Aorta (tissue), 5 donors: ENCODE data around the gene EIF4G2. TPM values are rescaled to one million over a fixed set of nuclear protein-coding genes. Genes with fewer than 3 reads are reported as not detected.
A peak's percentile ranks its signal among the peaks of the same experiment; 100 is the strongest.
"Not testable (repeated sequence)": the region's sequence is repeated elsewhere in the genome, so short reads cannot be mapped to it uniquely, and the experiment has no call there.

Source experiments
- ATAC-seq: fragments of 200-7000 bp; cut with Tn5 transposase; one replicate; pipeline ENCODE4 v1.9.1; 2022; ENCODE audit warnings: moderate library complexity; ENCODE audit not compliant: low FRiP score
- DNase-seq, 2 donors: peaks; one replicate each; pipeline ENCODE4 v3.0.0-alpha.2; 2020
- H3K27ac ChIP-seq, 2 donors: one replicate each; pipeline ENCODE4 v1.5.1; 2013; ENCODE audit warnings: low read length in 2 of 2, mild to moderate bottlenecking in 2 of 2, moderate library complexity in 2 of 2, control low read depth in 1 of 2, inconsistent platforms in 1 of 2, low read depth in 1 of 2
- H3K27me3 ChIP-seq, 2 donors: one replicate each; pipeline ENCODE4 v1.6.1; 2013; ENCODE audit warnings: control low read depth in 1 of 2, low read length in 1 of 2, mild to moderate bottlenecking in 1 of 2, moderate library complexity in 1 of 2; ENCODE audit not compliant: insufficient read depth in 2 of 2, control insufficient read depth in 1 of 2
- H3K36me3 ChIP-seq, 2 donors: one replicate each; pipeline ENCODE4 v1.6.1; 2013; ENCODE audit warnings: control low read depth in 1 of 2, low read length in 1 of 2, mild to moderate bottlenecking in 1 of 2; ENCODE audit not compliant: insufficient read depth in 2 of 2, control insufficient read depth in 1 of 2
- H3K4me1 ChIP-seq, 2 donors: one replicate each; pipeline ENCODE4 v1.6.1; 2013; ENCODE audit warnings: low read length in 2 of 2, control low read depth in 1 of 2, mild to moderate bottlenecking in 1 of 2, moderate library complexity in 1 of 2; ENCODE audit not compliant: insufficient read depth in 2 of 2, control insufficient read depth in 1 of 2
- H3K4me3 ChIP-seq, 2 donors: one replicate each; pipeline ENCODE4 v1.5.1; 2013; ENCODE audit warnings: low read length in 2 of 2, control low read depth in 1 of 2, mild to moderate bottlenecking in 1 of 2
- H3K9me3 ChIP-seq: one replicate; pipeline ENCODE4 v1.6.1; 2013; ENCODE audit warnings: mild to moderate bottlenecking, low read length; ENCODE audit not compliant: control insufficient read depth
- WGBS, 2 donors: extraction: QIAGEN DNeasy Blood & Tissue Kit; methylation state at CpG; one replicate each; pipeline ENCODE4 v1.1.7; 2013; 5-methylcytosine and 5-hydroxymethylcytosine counted together
- intact Hi-C, 2 donors: fragments of 100-400 bp; cut with DNase I; formaldehyde crosslinking; loops; one replicate each; pipeline versions ENCODE4 v1.14.2 to v1.15.0; 2022
- polyA plus RNA-seq, 2 donors: library from polyadenylated mRNA; stranded (reverse); fragments of 200-250 nt; gene quantifications; one replicate each; pipeline ENCODE4 v1.2.3, GENCODE V29; 2013
- total RNA-seq, 2 donors: library from RNA; stranded (reverse); fragmentation: NEBNext Ultra II Directional; extraction: Animal tissue kit (Norgen Biotek cat#: 25700); gene quantifications; one replicate each; pipeline ENCODE4 v1.2.1, GENCODE V29; 2021
- donor health status: healthy with polysubstance abuse.
- donor health status: Bipolar disorder and iron deficiency.
- donor health status: DM: no; HTN: no; CAD: no.
- donor health status: DM: no; HTN: no; CAD: no.
- donor health status: DM: yes; HTN: yes; CAD: no.

EIF4G2 gene
- total and polyA plus RNA-seq, 4 donors = 265 to 752 (median 442) TPM

DNA sequence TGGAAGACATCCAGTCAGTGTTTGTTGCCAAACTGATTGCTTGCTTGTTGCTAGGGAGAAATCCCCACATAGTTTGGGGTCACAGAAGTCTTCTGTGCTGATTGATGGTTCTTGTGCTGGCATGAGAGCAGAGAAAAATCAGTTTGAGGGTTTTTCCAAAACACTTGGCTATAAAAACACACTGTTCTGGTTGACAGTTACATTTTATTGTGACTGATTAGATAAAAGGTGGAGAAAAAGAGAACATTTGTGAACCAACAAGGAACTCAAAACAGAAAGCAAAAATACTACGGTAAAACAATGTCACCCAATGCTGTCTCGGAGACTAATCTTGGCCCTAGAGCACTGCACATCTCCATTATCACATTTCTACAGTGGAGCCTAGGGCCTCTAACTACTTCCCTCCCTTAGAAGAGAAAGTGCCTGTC is 14.4 kb upstream of the EIF4G2 start:
- no peaks in the 10 kb centered on the region for H3K27me3 ChIP-seq
- no peaks in the 10 kb centered on the region for H3K9me3 ChIP-seq
- DNase-seq = no peak
- ATAC-seq = no peak
- WGBS, 2 donors = 73 to 78% methylated on average over 2 of the region's 2 CpGs
- no peak overlapping the region for H3K27ac ChIP-seq
- H3K4me1 ChIP-seq = no peaks in the 10 kb centered on the region
- no peak overlapping the region for H3K4me3 ChIP-seq
- intact Hi-C loops = no loop called here
- H3K36me3 ChIP-seq = no peaks in the 10 kb centered on the region

DNA sequence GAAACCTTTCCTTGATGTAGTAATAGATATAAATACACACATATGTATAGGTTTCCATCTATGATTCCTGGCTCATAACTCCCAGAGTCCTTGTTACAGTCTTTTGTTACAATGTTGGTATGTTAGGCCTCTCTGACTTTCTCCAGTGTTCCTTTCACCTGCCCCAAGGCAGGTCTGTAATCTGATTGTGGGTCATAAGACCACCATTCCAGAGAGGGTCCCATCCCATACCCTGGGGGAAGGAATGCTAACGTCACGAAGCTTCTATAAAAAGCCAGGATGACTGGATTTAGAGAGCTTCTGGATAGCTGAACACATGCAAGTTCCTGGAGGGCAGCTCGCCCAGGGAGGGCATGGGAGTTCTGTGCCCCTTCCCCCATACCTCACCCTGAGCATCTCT is 13.8 kb upstream of the EIF4G2 start:
- intact Hi-C loops, DNase-seq, H3K27me3 ChIP-seq, H3K4me1 ChIP-seq, H3K27ac ChIP-seq, H3K4me3 ChIP-seq, H3K9me3 ChIP-seq, H3K36me3 ChIP-seq, ATAC-seq: not testable (repeated sequence)
- 86 to 90% methylated on average over 3 of the region's 3 CpGs for WGBS, 2 donors

DNA sequence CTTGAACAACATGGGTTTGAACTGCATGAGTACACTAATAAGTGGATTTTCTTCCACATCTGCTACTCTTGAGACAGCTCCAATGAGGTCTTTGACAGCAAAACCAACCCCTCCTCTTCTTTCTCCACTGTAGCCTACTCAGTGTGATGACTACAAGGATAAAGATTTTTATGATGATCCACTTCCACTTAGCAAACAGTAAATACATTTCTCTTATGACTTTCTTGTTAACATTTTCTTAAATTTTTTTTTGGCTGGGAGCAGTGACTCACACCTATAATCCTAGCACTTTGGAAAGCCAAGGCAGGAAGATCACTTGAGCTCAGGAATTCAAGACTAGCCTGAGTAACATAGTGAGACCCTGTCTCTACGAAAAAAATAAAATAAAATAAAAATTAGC is 9.9 kb upstream of the EIF4G2 start:
- ATAC-seq = no peak
- no peak overlapping the region for H3K27ac ChIP-seq

DNA sequence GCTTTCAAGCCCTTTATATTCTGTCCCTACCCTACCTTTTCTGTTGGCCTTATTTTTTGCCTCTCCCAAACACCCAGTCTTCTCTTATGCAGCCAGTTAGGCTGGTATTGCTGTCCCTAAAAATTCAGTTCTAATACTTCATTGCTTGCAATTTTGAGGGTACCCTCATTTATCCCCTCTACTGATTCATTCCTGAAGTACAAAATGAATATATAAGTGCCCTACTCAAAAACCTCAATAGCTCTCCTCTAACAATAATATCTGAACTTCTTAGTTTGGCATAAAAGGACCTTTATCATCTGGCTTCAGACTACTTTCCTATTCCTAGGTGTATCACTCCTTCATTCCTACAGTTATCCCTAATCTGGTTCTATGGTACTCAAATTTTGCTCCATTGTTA is 5.2 kb upstream of the EIF4G2 start:
- no peak for DNase-seq
- no peak for ATAC-seq

More for the DNA sequence above, 9.9 kb upstream of the EIF4G2 start:
- intact Hi-C loops = no loop called here
- H3K4me1 ChIP-seq = no peaks in the 10 kb centered on the region
- H3K27me3 ChIP-seq = no peaks in the 10 kb centered on the region
- 88 to 95% methylated on average over 1 of the region's 1 CpG for WGBS, 2 donors
- no peaks in the 10 kb centered on the region for H3K9me3 ChIP-seq
- no peak overlapping the region for H3K4me3 ChIP-seq
- DNase-seq = no peak
- H3K36me3 ChIP-seq = no peaks in the 10 kb centered on the region

DNA sequence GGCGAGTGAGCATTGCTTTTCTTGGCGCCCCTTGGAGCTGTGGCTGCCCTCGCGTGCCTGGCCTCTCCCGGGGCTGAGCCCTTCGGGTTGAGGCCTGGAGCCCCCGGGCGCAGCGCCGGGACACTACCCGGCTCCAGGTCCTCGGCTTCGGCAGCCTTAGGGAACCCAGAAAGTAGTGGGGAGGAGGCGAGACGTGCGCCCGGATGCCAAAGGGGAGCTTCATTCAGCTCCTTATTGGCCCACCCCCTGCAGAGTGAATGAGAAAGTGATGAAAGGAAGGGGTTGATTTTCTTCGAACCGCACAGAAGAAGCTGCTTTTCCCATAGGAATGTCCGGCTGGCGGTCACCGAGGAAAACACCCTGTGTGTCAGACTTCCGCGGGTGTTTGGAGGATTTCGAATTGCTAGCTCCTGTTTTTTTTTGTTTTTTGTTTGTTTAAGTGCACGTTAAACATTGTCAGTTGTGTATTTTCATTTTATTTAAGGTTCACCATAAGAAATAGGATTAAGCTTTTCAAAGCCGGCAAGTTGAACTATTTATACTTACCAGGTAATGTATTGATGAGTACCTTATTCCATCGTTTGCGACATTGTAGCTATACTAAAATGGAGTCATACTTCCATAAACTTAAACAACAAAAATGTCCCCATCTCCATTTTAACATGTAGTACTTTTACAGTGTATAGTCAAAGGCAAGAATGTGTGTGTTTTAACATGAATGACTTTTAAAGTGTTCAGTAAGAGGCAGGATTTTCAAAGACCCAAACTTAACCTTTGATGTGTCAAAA is 841 bp upstream of the EIF4G2 start:
- Histone ChIP-seq H3K9me3 (no peaks in the 10 kb centered on the region), H3K4me3 (peak overlapping the region; percentile 29 to 87), H3K36me3 (peaks cover 5 to 6% of the 10 kb centered on the region in 2 donors), H3K27me3 (no peaks in the 10 kb centered on the region), H3K27ac (peak overlapping the region; percentile 72 to 81), H3K4me1 (no peaks in the 10 kb centered on the region)
- WGBS, 2 donors = 2 to 3% methylated on average over 29 of the region's 29 CpGs
- ATAC-seq (peak; percentile 64), DNase-seq (peak; percentile 56 to 83)
- intact Hi-C loops = loop anchor here in 1 of 2 donors (5.0 kb wide), 1 partner anchor 48 kb away; the partner anchor contains the start of gene ZBED5

More for the DNA sequence above, 5.2 kb upstream of the EIF4G2 start:
- Histone ChIP-seq H3K4me1 (no peaks in the 10 kb centered on the region), H3K9me3 (no peaks in the 10 kb centered on the region), H3K27ac (no peak overlapping the region), H3K27me3 (no peaks in the 10 kb centered on the region), H3K4me3 (no peak overlapping the region), H3K36me3 (no peaks in the 10 kb centered on the region)
- intact Hi-C loops = no loop called here

DNA sequence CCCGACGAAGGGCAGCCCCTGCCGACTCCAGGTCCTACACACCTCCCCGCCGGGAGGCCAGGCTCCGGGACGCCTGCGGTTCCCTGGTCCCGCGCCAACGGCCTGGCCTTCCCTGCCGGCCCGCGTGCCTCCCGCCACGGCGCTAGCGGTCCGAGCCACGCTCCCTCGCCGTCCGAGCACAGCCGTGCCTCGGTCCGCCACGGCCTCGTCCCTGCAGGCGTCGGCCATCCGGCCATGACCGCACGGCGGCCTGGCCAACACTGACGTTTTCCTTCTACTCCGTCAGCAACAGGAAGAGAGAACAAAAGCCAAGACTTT is 532 bp downstream of the EIF4G2 start:
- peak overlapping the region; percentile 88 to 94 for H3K4me3 ChIP-seq
- intact Hi-C loops = loop anchor here (1.0 to 5.0 kb wide), 3 partner anchors 49 to 123 kb away; partner anchors contain the start of gene ZBED5 (in 2 of the 2)

DNA sequence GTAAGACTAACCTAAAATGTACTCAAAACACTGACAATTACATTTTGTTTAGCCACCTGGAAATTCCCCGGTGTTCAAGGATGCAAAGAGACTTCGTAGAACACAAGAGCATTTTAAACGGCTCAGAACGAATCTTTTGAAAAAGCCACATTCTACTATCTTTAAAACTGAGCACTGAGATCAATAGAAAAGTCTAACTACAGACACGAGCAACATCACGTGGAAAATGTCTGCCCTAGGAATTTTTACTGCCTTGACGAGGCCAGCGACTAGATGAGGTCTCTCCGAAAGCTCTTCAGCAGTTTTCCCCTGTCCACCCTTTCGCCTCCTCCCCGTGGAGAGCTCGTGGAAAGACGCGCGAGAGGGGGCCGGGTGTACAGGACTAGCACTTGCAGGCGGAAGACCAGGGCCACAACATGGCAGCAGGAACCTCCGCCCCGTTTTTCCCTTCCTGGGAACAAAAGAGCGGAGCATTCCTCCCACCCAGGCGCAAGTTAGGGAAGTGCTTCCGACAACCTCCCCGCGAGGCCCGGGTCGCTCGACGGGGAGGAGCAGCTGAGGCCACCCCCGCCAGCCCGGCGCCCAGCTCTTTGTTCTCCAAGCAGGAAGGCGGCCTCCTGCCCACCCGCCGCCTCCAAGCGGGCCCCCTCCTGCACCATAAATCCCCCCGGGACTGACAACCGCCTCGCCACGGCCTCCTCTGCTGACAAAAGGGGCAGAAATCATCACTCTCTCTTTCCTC is 1.1 kb downstream of the EIF4G2 start:
- Histone ChIP-seq H3K4me1 (no peaks in the 10 kb centered on the region), H3K27me3 (no peaks in the 10 kb centered on the region), H3K4me3 (peak overlapping the region; percentile 88 to 94), H3K27ac (peak overlapping the region; percentile 65 to 95), H3K9me3 (no peaks in the 10 kb centered on the region), H3K36me3 (peaks cover 10 to 15% of the 10 kb centered on the region in 2 donors)
- intact Hi-C loops = loop anchor here (1.0 to 5.0 kb wide), 4 partner anchors 50 to 124 kb away; partner anchors contain the start of gene ZBED5 (in 2 of the 2)
- peak; percentile 83 to 84 for DNase-seq
- peak; percentile 52 for ATAC-seq
- 0% methylated on average over 31 to 39 of the region's 39 CpGs for WGBS, 2 donors

More for the DNA sequence above, 532 bp downstream of the EIF4G2 start:
- Histone ChIP-seq H3K36me3 (peaks cover 10 to 11% of the 10 kb centered on the region in 2 donors), H3K27me3 (no peaks in the 10 kb centered on the region), H3K9me3 (no peaks in the 10 kb centered on the region), H3K4me1 (no peaks in the 10 kb centered on the region), H3K27ac (peak overlapping the region; percentile 65 to 95)
- WGBS, 2 donors = 0% methylated on average over 35 to 36 of the region's 36 CpGs
- ATAC-seq = peak; percentile 61
- no peak for DNase-seq

DNA sequence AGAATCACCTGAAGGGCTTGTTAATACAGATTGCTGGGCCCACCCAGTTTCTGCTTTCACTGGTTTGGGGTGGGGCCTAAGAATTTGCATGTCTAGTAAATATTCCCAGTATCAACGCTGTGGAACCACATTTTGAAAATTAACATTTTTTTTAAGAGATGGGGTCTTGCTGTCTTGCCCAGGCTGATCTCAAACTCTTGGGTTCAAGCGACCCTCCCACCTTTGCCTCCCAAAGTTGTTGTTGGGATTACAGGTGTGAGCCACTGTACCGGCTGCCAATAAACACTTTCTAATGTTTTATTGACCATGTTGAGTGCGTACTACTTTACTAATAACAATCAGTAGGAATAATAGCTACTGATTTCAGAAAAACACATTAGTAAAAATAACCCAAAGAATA is 2.5 kb downstream of the EIF4G2 start:
- Histone ChIP-seq H3K4me3 (no peak overlapping the region), H3K4me1 (no peaks in the 10 kb centered on the region), H3K36me3 (peaks cover 16 to 21% of the 10 kb centered on the region in 2 donors), H3K27ac (no peak overlapping the region), H3K9me3 (no peaks in the 10 kb centered on the region), H3K27me3 (no peaks in the 10 kb centered on the region)
- intact Hi-C loops = loop anchor here in 1 of 2 donors (2.0 to 5.0 kb wide), 2 partner anchors 51 to 125 kb away; partner anchors contain the start of gene ZBED5
- ATAC-seq (no peak), DNase-seq (no peak)
- 79 to 84% methylated on average over 4 of the region's 4 CpGs for WGBS, 2 donors
